Osteoblast (primary cell): ENCODE measurements around the gene VEGFA. TPM values are rescaled to one million over a fixed set of nuclear protein-coding genes. Genes with fewer than 3 reads are reported as not detected.

Source experiments
- DNase-seq: peaks from one replicate; pipeline ENCODE4 v3.0.0; 2011; ENCODE audit warnings: low spot score, mixed read lengths; ENCODE audit not compliant: insufficient read length; ENCODE audit errors: missing footprints
- H2AFZ ChIP-seq: 2 replicates; pipeline ENCODE4 v1.6.0; 2011; ENCODE audit warnings: mild to moderate bottlenecking, low read length
- H3K27ac ChIP-seq: 2 replicates; pipeline ENCODE4 v1.5.1; 2011; ENCODE audit warnings: mild to moderate bottlenecking, low read depth, low read length, moderate library complexity
- H3K27me3 ChIP-seq: 2 replicates; pipeline ENCODE4 v1.6.0; 2012; ENCODE audit warnings: mild to moderate bottlenecking, control low read depth, inconsistent platforms, low read length, moderate library complexity; ENCODE audit not compliant: insufficient read depth
- H3K36me3 ChIP-seq: 2 replicates; pipeline ENCODE4 v1.5.1; 2011; ENCODE audit warnings: mild to moderate bottlenecking, low read length, control low read depth, moderate library complexity; ENCODE audit not compliant: insufficient read depth
- H3K4me1 ChIP-seq: 2 replicates; pipeline ENCODE4 v1.5.1; 2011; ENCODE audit warnings: mild to moderate bottlenecking, low read length, control low read depth, moderate library complexity; ENCODE audit not compliant: insufficient read depth
- H3K4me2 ChIP-seq: 2 replicates; pipeline ENCODE4 v1.6.0; 2011; ENCODE audit warnings: mild to moderate bottlenecking, low read length; ENCODE audit not compliant: insufficient read depth
- H3K4me3 ChIP-seq: fragments of 200-600 bp; sonication (generic); 3 replicates; pipeline ENCODE4 v1.5.1; 2012; ENCODE audit warnings: mild to moderate bottlenecking, low read length, inconsistent platforms; ENCODE audit not compliant: insufficient read depth
- H3K79me2 ChIP-seq: 2 replicates; pipeline ENCODE4 v1.6.0; 2012; ENCODE audit warnings: mild to moderate bottlenecking, low read length, control low read depth, inconsistent platforms; ENCODE audit not compliant: insufficient read depth
- H3K9me3 ChIP-seq: 2 replicates; pipeline ENCODE4 v1.5.1; 2011; ENCODE audit warnings: low read depth, low read length, control low read depth
- H4K20me1 ChIP-seq: 2 replicates; pipeline ENCODE4 v1.6.0; 2012; ENCODE audit warnings: mild to moderate bottlenecking, low read length, control low read depth; ENCODE audit not compliant: insufficient read depth
- CTCF ChIP-seq: IDR thresholded peaks from 2 replicates; pipeline ENCODE4 v1.5.1; 2011; ENCODE audit warnings: mild to moderate bottlenecking, low read depth, low read length, moderate library complexity; ENCODE audit errors: extremely low read depth
- total RNA-seq: library from RNA; depleted of rRNA; stranded (reverse); fragments of >200 nt; gene quantifications from 2 replicates; pipeline ENCODE4 v1.2.3, GENCODE V29; 2012

VEGFA gene
- total RNA-seq, 1 donor = 193 TPM

DNA sequence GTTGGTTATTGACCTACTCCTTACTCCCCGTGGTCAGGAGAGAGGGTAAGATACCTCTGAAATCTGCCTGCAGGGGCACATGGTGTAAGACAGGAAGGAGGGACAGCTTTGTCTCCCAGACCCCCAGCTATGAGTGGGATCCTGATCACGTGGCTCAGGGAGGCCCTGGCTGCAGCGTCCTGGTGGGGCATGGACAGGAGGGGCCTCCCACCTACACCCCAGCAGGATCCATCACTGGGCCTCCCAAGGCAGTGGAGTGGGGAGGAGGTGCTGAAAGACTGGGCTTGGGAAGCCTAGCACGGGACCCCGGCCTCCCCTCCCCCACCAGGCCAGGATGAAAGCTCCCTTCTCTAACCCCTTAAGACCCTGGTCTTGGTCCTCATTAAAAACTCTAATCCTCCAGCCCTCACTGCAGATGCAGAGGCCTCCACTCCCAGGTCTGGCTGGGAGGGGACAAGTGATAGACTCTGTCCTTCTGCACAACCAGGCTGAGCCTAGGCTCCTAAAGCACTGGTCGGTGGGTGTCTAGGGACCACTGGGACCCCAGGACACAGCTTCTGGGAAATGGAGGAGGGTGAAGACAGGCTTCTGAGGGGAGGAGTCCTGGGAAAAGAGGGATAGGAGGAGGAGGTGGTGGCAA, 29.6 kb upstream of the VEGFA start:
- no peaks in the 10 kb centered on the region for H4K20me1 ChIP-seq
- no peaks in the 10 kb centered on the region for H3K36me3 ChIP-seq
- no peak for TF ChIP-seq CTCF
- H3K27ac ChIP-seq = no peak overlapping the region
- H3K4me3 ChIP-seq = no peak overlapping the region
- no peak overlapping the region for H2AFZ ChIP-seq
- no peaks in the 10 kb centered on the region for H3K9me3 ChIP-seq
- H3K79me2 ChIP-seq = no peaks in the 10 kb centered on the region
- peak; percentile 73 for DNase-seq
- no peaks in the 10 kb centered on the region for H3K27me3 ChIP-seq
- no peaks in the 10 kb centered on the region for H3K4me1 ChIP-seq
- no peak overlapping the region for H3K4me2 ChIP-seq

GRCh38 chr6:43740961-43741764, 28.8 kb upstream of the VEGFA start:
- Histone ChIP-seq H3K27me3 (no peaks in the 10 kb centered on the region), H3K4me2 (no peak overlapping the region), H3K27ac (no peak overlapping the region), H3K36me3 (no peaks in the 10 kb centered on the region), H2AFZ (no peak overlapping the region), H3K9me3 (no peaks in the 10 kb centered on the region), H4K20me1 (no peaks in the 10 kb centered on the region), H3K4me1 (no peaks in the 10 kb centered on the region), H3K79me2 (no peaks in the 10 kb centered on the region), H3K4me3 (no peak overlapping the region)
- TF ChIP-seq CTCF = no peak
- DNase-seq = no peak

- no peak for TF ChIP-seq CTCF
- no peak overlapping the region for H2AFZ ChIP-seq
- H3K27ac ChIP-seq = no peak overlapping the region
- H4K20me1 ChIP-seq = no peaks in the 10 kb centered on the region
- H3K4me1 ChIP-seq = no peaks in the 10 kb centered on the region
- H3K4me2 ChIP-seq = no peak overlapping the region
- no peaks in the 10 kb centered on the region for H3K36me3 ChIP-seq
- DNase-seq = no peak
- H3K4me3 ChIP-seq = no peak overlapping the region
- H3K79me2 ChIP-seq = no peaks in the 10 kb centered on the region
- H3K9me3 ChIP-seq = no peaks in the 10 kb centered on the region
- no peaks in the 10 kb centered on the region for H3K27me3 ChIP-seq
Observed at GRCh38 chr6:43741829-43742228, 28.2 kb upstream of the VEGFA start.

GRCh38 chr6:43742285-43742684, 27.7 kb upstream of the VEGFA start:
- Histone ChIP-seq H2AFZ (no peak overlapping the region), H3K36me3 (no peaks in the 10 kb centered on the region)

More at GRCh38 chr6:43742285-43742684, 27.7 kb upstream of the VEGFA start:
- no peaks in the 10 kb centered on the region for H4K20me1 ChIP-seq
- no peaks in the 10 kb centered on the region for H3K79me2 ChIP-seq
- no peak overlapping the region for H3K4me3 ChIP-seq
- H3K4me1 ChIP-seq = no peaks in the 10 kb centered on the region
- no peak for TF ChIP-seq CTCF
- no peaks in the 10 kb centered on the region for H3K9me3 ChIP-seq
- DNase-seq = no peak
- H3K27me3 ChIP-seq = no peaks in the 10 kb centered on the region
- H3K4me2 ChIP-seq = no peak overlapping the region
- H3K27ac ChIP-seq = no peak overlapping the region
